Measurements from ENCODE around the gene CEP70.

GRCh38 chr3:138459619-138460535 lies 134.2 kb downstream of the CEP70 start:
- TF ChIP-seq POLR2A (IDR thresholded peaks at IDR 0.05) (no peak), CTCF (IDR thresholded peaks at IDR 0.05) (no peak)
